ENCODE data around the gene SLC6A8. TPM values are rescaled to one million over a fixed set of nuclear protein-coding genes. Genes with fewer than 3 reads are reported as not detected.

The SLC6A8 gene
- 56.6 TPM for polyA plus RNA-seq (ENCODE audit: insufficient read length)
- long read RNA-seq, donor 1, transcript SLC6A8-201 (13 exons, 3,763 nt), result major isoform, 8 of 177 reads
- long read RNA-seq, donor 1, partial matches to known transcripts, result 76 of 177 reads
- long read RNA-seq, donor 1, other reads (novel, unspliced or antisense), result 91 of 177 reads
- long read RNA-seq, donor 2, transcript SLC6A8-201 (13 exons, 3,763 nt), result major isoform, 14 of 17 reads
- long read RNA-seq, donor 2, partial matches to known transcripts, result 0 of 17 reads
- long read RNA-seq, donor 2, other reads (novel, unspliced or antisense), result 0 of 17 reads
- long read RNA-seq, donor 3, transcript SLC6A8-201 (13 exons, 3,763 nt), result major isoform, 6 of 32 reads
- long read RNA-seq, donor 3, partial matches to known transcripts, result 25 of 32 reads
- long read RNA-seq, donor 3, other reads (novel, unspliced or antisense), result 0 of 32 reads
- long read RNA-seq, donor 4, result 0 reads
- long read RNA-seq, donor 5, transcript SLC6A8-201 (13 exons, 3,763 nt), result major isoform, 8 of 10 reads
- long read RNA-seq, donor 5, partial matches to known transcripts, result 0 of 10 reads
- long read RNA-seq, donor 5, other reads (novel, unspliced or antisense), result 0 of 10 reads
- long read RNA-seq, donor 6, transcript SLC6A8-201 (13 exons, 3,763 nt), result major isoform, 7 of 20 reads
- long read RNA-seq, donor 6, partial matches to known transcripts, result 12 of 20 reads
- long read RNA-seq, donor 6, other reads (novel, unspliced or antisense), result 0 of 20 reads
- long read RNA-seq, donor 7, transcript SLC6A8-201 (13 exons, 3,763 nt), result major isoform, 10 of 352 reads
- long read RNA-seq, donor 7, partial matches to known transcripts, result 140 of 352 reads
- long read RNA-seq, donor 7, other reads (novel, unspliced or antisense), result 201 of 352 reads
- long read RNA-seq, donor 8, partial matches to known transcripts, result 14 of 19 reads
- long read RNA-seq, donor 8, other reads (novel, unspliced or antisense), result 0 of 19 reads

DNA sequence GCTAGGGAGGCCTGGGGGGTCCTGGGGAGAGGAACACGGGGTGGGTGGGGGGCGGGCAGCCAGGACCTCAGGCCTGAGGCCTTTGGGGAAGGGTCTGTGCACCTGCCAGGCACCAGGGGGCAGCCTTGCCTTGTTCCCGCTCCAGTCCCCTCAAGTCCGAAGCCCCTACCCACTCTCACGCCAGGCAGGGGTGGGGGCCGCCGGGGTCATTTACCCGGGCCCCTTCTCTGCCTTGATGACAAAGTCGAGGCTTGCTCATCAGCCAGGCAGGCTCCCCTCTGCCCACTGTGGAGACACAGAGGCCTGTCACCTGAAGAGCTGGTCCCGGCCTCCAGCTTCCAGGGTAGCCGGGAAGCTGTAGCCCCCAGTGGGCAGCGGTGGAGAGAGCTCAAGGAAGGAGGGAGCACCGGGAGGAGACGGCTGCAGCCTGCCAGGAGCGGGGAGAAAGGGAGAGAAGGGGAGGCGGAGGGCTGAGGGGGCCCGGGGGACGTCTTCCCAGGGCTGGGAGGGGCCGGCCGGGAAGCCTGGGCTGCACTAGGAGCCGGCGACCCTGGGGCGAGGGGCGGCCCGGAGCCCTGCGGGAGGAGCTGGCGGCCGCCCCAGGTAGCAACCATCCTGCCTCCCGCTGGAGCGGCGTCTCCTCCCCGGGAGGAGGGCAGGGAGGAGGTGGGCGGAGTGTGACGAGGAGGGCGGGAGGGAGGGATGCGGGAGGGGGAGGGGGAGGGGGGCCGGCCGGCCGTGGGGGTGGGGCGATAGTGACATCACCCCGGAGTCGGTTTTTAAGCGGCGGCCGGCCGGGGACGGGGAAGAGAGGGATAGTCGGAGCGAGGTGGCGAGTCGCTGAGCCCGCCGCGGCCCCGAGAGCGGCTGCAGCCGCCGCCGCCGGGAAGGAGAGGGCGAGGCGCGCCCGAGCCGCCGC is at the start of gene SLC6A8:
Gene SLC6A8, plus strand, starts transcription at position 806 of the 919 bp plus-strand sequence. CDS start 649 bp downstream, outside the sequence.
- DNase-seq, result no peak

GRCh38 chrX:153638041-153638371 is 49.7 kb upstream of the SLC6A8 start:
- DNase-seq, result no peak

GRCh38 chrX:153638436-153639176 is 49.1 kb upstream of the SLC6A8 start:
- DNase-seq, result no peak

DNA sequence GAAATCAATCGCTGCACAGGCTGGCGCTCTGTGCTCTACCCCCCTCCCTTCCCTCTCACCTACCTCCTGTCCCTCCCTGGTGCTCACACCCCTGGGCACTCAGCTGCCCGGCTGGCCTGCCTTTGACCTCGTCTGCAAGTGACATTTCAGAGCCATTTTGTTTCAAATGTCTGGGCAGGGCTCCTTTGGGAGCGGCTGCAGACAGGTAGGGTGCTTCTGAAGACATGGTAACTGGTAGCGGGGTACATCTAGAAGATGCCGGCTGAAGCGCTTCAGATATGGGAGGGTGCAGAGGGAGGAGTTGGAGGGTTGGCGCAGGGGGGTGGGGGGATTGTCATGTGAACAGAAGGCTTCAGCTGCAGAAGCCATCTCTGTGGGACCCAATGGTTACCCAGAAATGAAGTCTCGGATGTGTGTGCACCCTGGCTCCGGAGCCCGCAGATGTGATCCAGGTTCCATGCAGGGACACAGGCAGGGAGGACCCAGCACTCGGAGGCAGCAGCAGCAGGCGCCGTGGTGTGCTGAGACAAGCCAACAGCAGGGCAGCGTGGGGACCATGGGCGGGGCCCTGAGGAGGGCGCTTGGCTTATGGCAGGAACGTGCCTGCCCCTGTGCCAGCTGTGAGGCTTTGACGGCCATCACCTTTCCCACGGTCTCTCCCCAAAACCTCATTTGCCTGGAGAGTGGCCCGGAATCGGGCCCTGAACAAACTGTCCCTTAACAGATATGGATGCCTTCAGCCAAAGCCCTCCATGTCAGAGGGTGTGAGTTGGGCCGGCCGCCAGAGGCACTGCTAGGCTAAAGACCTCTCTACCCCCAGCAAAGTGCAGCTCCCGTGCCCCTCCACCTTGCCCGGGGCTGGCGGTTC is 48.3 kb upstream of the SLC6A8 start:
- no peak for DNase-seq

- DNase-seq, result no peak
These were observed 47.6 kb upstream of the SLC6A8 start for GRCh38 chrX:153640045-153640686.

- DNase-seq, result no peak
These were observed 46.8 kb upstream of the SLC6A8 start for GRCh38 chrX:153640736-153641575.

DNA sequence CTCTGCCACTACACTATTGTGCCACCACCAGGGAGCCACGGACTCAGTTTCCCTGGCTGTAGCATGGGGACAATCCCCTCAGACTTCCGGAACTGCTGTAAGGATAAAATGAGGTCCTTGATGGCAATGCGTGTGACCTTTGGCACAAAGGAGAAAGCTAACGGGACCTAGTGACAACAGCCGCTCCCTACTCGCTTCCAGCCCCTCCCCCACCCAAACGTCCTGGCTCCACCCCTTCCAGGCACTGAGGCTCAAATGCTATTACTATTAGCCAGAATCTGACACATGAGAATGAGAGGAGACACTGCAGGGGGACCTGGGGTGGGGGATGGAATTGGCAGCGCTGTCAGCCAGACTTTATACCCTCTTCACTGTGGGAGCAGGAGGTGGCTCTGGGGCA is 46.1 kb upstream of the SLC6A8 start:
- DNase-seq, result no peak

DNA sequence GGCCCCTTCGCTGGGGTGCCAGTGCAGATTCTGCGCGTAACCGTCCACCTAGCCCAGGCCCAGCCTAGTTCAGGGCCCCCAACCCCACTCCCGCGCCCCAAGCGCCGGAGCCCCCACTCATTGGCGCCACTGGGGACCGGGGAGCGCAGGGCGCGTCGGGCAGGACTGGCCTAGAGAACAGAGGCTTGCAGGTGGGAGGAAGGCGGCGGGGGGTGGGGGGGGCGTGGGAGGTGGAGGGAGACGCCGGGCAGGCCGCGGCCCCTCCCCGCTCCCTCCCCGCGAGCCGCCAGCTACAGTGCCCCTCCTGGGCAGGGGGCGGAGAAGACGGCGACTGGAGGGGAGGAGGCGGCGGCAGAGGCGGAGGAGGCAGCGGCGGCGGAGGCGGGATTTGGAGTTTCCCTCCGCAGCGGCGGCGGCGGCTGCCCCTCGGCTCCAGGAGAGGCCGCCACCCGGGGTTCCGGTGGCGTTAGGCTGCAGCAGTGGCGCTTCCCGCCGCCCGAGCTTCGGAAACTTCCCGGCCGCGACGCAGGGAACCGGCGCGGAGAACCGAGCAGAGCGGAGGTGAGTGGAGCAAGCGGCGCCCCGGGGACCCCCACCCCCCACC is 45.6 kb upstream of the SLC6A8 start:
- DNase-seq, result no peak

GRCh38 chrX:153642655-153643430 is 44.9 kb upstream of the SLC6A8 start:
- DNase-seq, result no peak

DNA sequence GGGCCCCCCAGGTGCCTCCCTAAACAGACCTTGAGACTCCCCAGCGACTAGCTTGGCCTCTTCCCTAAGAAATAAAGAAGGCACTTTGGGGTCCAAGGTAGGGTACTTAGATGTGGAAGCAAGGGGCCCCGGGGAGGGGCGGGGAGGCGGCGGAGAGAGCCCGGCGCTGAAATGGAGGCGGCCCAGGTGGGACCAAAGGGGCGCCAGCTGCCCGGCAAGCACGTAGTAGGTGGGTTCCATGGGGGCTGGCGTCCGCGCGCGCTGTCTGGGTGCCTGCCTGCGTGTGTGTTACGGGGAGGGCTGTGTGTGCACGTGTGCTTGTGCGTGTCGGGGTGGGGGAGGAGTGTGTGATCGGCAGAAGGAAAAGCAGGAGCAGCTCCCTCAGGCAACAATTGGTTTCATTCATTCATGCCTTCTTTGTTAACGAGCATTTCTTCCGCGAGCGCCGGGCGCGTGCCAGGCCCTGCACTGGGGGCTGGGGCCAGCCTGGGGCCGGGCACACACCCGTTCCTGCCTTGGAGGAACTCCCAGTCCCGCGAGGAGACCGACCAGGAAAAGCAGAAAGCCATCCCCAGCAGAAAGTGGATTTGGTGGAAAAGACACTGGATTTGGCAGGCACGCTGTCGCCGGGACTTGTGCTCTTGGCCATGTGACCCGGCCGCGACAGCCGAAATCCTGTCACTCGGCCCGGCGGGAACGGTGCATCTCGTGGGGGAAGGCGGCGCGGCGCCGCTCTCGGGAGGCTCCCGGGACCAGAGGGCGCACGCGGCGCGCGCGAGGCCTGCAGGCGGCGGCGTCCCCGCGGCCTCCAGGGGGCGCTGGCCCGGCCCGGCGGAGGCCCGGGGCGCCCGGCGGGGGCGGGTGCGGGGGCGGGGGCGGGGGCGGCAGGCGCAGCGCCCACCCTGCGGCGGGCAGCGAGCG is 44.0 kb upstream of the SLC6A8 start:
- DNase-seq, result no peak

GRCh38 chrX:153644356-153645125 is 43.2 kb upstream of the SLC6A8 start:
- DNase-seq, result no peak

DNA sequence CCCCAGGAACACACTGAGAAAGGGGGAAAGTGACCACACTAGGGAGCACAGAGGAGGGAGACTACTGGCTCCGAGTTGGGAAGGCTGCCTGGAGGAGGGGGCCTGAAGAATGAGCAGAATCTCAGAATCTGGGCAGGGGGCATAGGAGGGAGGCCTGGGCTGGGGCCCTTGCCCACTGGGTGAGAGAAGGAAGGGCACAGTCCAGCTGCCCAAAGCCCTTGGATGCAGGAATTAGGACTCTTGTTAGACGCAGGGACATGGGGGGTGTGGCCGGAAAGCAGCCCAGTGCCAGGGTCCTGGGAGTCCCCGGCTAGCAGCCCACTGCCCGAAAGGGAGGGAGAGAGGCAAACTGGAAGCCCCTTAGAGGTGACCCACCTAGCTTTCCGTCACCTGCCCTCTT is 42.6 kb upstream of the SLC6A8 start:
- DNase-seq, result no peak

GRCh38 chrX:153645921-153646488 is 41.7 kb upstream of the SLC6A8 start:
- DNase-seq, result no peak

GRCh38 chrX:153646620-153647373 is 40.9 kb upstream of the SLC6A8 start, which contains the start of gene DUSP9:
TSS of gene DUSP9 (plus strand) at chrX:153647203. CDS start at chrX:153647954, 751 bp downstream.
- peak; percentile 59 for DNase-seq

Data from left kidney (tissue), 8 donors.